GM10266 (cell line): ENCODE measurements around the gene PHKG2.

Source experiments
- DNase-seq: peaks from one replicate; pipeline ENCODE4 v3.0.0; 2012; ENCODE audit errors: extremely low spot score
- CTCF ChIP-seq: IDR thresholded peaks from 2 replicates; pipeline ENCODE4 v1.5.1; 2012; ENCODE audit warnings: mild to moderate bottlenecking, low read depth; ENCODE audit not compliant: control insufficient read depth, insufficient read depth; ENCODE audit errors: missing control alignments

The PHKG2 gene

GRCh38 chr16:30706046-30706445 lies 42.2 kb upstream of the PHKG2 start:
- no peak for TF ChIP-seq CTCF
- DNase-seq = no peak

GRCh38 chr16:30710971-30711370 lies 37.3 kb upstream of the PHKG2 start:
- no peak for TF ChIP-seq CTCF
- no peak for DNase-seq

GRCh38 chr16:30711712-30712111 lies 36.5 kb upstream of the PHKG2 start:
- DNase-seq = no peak
- TF ChIP-seq CTCF = no peak

GRCh38 chr16:30715750-30716445 lies 32.3 kb upstream of the PHKG2 start:
- TF ChIP-seq CTCF = no peak
- no peak for DNase-seq

- no peak for TF ChIP-seq CTCF
Measured at GRCh38 chr16:30720086-30720485, 28.1 kb upstream of the PHKG2 start.

GRCh38 chr16:30720694-30721093 lies 27.5 kb upstream of the PHKG2 start:
- no peak for TF ChIP-seq CTCF
- DNase-seq = no peak

More at GRCh38 chr16:30720086-30720485, 28.1 kb upstream of the PHKG2 start:
- DNase-seq = no peak

- no peak for TF ChIP-seq CTCF
- DNase-seq = no peak
Measured at GRCh38 chr16:30721167-30721566, 27.1 kb upstream of the PHKG2 start.
